A673 (cell line): Measurements from ENCODE around the gene CIC. TPM values are rescaled to one million over a fixed set of nuclear protein-coding genes. Genes with fewer than 3 reads are reported as not detected.
"Not testable (repeated sequence)": the region's sequence is repeated elsewhere in the genome, so short reads cannot be mapped to it uniquely, and the experiment has no call there.

Source experiments
- BruUV-seq: library from RNA; stranded (reverse); fragments of 400-500 nt; replicated peaks from 2 replicates; lab custom pipeline; 2021; lab: Mats Ljungman, UMichigan
- CTCF ChIA-PET: fragments of 300-600 bp; sonication (Branson Sonifier 250); formaldehyde crosslinking; loops from one replicate; lab custom pipeline; 2022; ENCODE audit warnings: antibody characterized with exemption; lab: Charles Lee
- POLR2A ChIA-PET: fragments of 300-600 bp; sonication (Branson Sonifier 250); formaldehyde crosslinking; loops from one replicate; lab custom pipeline; 2022; ENCODE audit warnings: antibody characterized with exemption; ENCODE audit not compliant: low non-redundant PET; lab: Charles Lee
- DNase-seq: peaks from one replicate; pipeline ENCODE4 v3.0.0-alpha.2; 2015; ENCODE audit warnings: low spot score
- H3K27ac ChIP-seq: fragments of 200-600 bp; sonication (generic); 2 replicates; pipeline ENCODE4 v1.5.1; 2016; ENCODE audit warnings: mixed run types, low read depth, mild to moderate bottlenecking, mixed read lengths, antibody characterized with exemption, low read length; ENCODE audit not compliant: poor library complexity, severe bottlenecking
- H3K27me3 ChIP-seq: fragments of 200-600 bp; sonication (generic); replicated peaks from 2 replicates; pipeline ENCODE4 v1.6.1; 2017; ENCODE audit warnings: mixed run types, low read depth, mild to moderate bottlenecking, mixed read lengths, antibody characterized with exemption, low read length; ENCODE audit not compliant: insufficient read depth, poor library complexity
- H3K36me3 ChIP-seq: fragments of 200-600 bp; sonication (generic); 2 replicates; pipeline ENCODE4 v1.6.1; 2016; ENCODE audit warnings: mixed run types, mild to moderate bottlenecking, mixed read lengths, antibody characterized with exemption, low read length; ENCODE audit not compliant: insufficient read depth, poor library complexity, severe bottlenecking
- H3K4me1 ChIP-seq: fragments of 200-600 bp; sonication (generic); 2 replicates; pipeline ENCODE4 v1.6.1; 2017; ENCODE audit warnings: mixed run types, mild to moderate bottlenecking, mixed read lengths, antibody characterized with exemption, low read length; ENCODE audit not compliant: insufficient read depth, poor library complexity, severe bottlenecking
- H3K4me3 ChIP-seq: fragments of 200-600 bp; sonication (generic); 2 replicates; pipeline ENCODE4 v1.5.1; 2016; ENCODE audit warnings: low read depth, mixed run types, mild to moderate bottlenecking, mixed read lengths, low read length; ENCODE audit not compliant: poor library complexity, severe bottlenecking
- H3K9me3 ChIP-seq: fragments of 200-600 bp; sonication (generic); 2 replicates; pipeline ENCODE4 v1.6.1; 2016; ENCODE audit warnings: mixed run types, low read depth, mild to moderate bottlenecking, mixed read lengths, antibody characterized with exemption, low read length; ENCODE audit not compliant: poor library complexity, severe bottlenecking
- CTCF ChIP-seq: fragments of 300-800, 200-600 bp; sonication (generic); conservative IDR thresholded peaks from 2 replicates; pipeline ENCODE4 v1.5.1; 2017; ENCODE audit warnings: low read depth, mild to moderate bottlenecking, antibody characterized with exemption, low read length, moderate library complexity, mixed read lengths
- EZH2 ChIP-seq: fragments of 200-600 bp; sonication (generic); IDR thresholded peaks from 2 replicates; pipeline ENCODE4 v1.6.1; 2017; ENCODE audit warnings: borderline replicate concordance, low read depth, mild to moderate bottlenecking, mixed read lengths, antibody characterized with exemption, low read length; ENCODE audit not compliant: poor library complexity, severe bottlenecking
- intact Hi-C: fragments of 100-400 bp; cut with micrococcal nuclease; formaldehyde crosslinking; loops from one replicate; pipeline ENCODE4 v1.10.0; 2022; ENCODE audit not compliant: unreplicated experiment
- total RNA-seq: library from RNA; stranded (reverse); gene quantifications from 2 replicates; pipeline ENCODE4 v1.2.3, GENCODE V29; 2021

The CIC gene
- total RNA-seq, 1 experiment from 2014 or later, result 80.3 TPM

- CTCF ChIA-PET, result no interaction called here
- TF ChIP-seq CTCF, result no peak
- no peak for TF ChIP-seq EZH2
- POLR2A ChIA-PET, result no interaction called here
- intact Hi-C loops, result loop anchor here (5.0 kb wide), 1 partner anchor 222 kb away; no protein-coding TSS in a partner anchor
- H3K27me3 ChIP-seq, result peaks cover 6% of the 10 kb centered on the region
- no TSS peak for BruUV-seq
- no peak overlapping the region for H3K27ac ChIP-seq
- H3K4me1 ChIP-seq, result peaks cover 14% of the 10 kb centered on the region
- no peak overlapping the region for H3K4me3 ChIP-seq
- H3K36me3 ChIP-seq, result no peaks in the 10 kb centered on the region
- no peaks in the 10 kb centered on the region for H3K9me3 ChIP-seq
- DNase-seq, result no peak
Measured at GRCh38 chr19:42328854-42329253, 59.8 kb downstream of the CIC start.

GRCh38 chr19:42330241-42330711 lies 61.2 kb downstream of the CIC start:
- BruUV-seq, result no TSS peak
- no peak for DNase-seq
- POLR2A ChIA-PET, result no interaction called here
- TF ChIP-seq CTCF, result no peak
- TF ChIP-seq EZH2, result no peak
- H3K9me3 ChIP-seq, result no peaks in the 10 kb centered on the region
- H3K4me3 ChIP-seq, result no peak overlapping the region
- H3K27ac ChIP-seq, result peak overlapping the region; percentile 37
- CTCF ChIA-PET, result no interaction called here
- H3K27me3 ChIP-seq, result no peaks in the 10 kb centered on the region
- intact Hi-C loops, result no loop called here
- H3K4me1 ChIP-seq, result peaks cover 8% of the 10 kb centered on the region
- no peaks in the 10 kb centered on the region for H3K36me3 ChIP-seq

DNA sequence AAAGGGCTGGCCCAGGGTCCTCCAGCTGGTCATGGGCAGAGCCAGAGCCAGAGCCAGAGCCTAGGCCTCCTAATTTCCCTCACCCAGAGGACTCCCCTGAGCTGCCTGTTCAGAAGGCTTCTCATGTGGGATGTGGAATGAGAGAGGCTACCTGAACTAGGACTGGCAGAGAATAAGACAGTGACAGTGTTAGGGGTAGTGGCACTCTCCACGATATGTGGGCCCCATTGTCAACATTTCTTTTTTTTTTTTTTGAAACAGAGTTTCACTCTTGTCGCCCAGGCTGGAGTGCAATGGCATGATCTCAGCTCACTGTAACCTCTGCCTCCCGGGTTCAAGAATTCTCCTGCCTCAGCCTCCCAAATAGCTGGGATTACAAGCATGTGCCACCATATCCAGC lies 62.3 kb downstream of the CIC start:
- POLR2A ChIA-PET, result interaction anchor here (0.6 kb wide), 1 partner anchor 450 kb away, joined by 4 read pairs; no protein-coding TSS in a partner anchor
- H3K27ac ChIP-seq, H3K9me3 ChIP-seq, CTCF ChIA-PET, H3K4me1 ChIP-seq, H3K36me3 ChIP-seq, H3K4me3 ChIP-seq, BruUV-seq, H3K27me3 ChIP-seq, DNase-seq, intact Hi-C loops: not testable (repeated sequence)

GRCh38 chr19:42332059-42332458 lies 63.0 kb downstream of the CIC start:
- DNase-seq, result no peak
- TF ChIP-seq EZH2 (no peak), CTCF (no peak)
- ChIA-PET POLR2A (interaction anchor here (0.6 kb wide), 1 partner anchor 451 kb away, joined by 4 read pairs; no protein-coding TSS in a partner anchor), CTCF (no interaction called here)
- H3K4me3 ChIP-seq, result no peak overlapping the region
- no TSS peak for BruUV-seq
- H3K27ac ChIP-seq, result no peak overlapping the region
- H3K36me3 ChIP-seq, result peaks cover 3% of the 10 kb centered on the region
- H3K27me3 ChIP-seq, result no peaks in the 10 kb centered on the region
- peaks cover 8% of the 10 kb centered on the region for H3K4me1 ChIP-seq
- intact Hi-C loops, result no loop called here
- H3K9me3 ChIP-seq, result no peaks in the 10 kb centered on the region
